GM13977 (cell line): ENCODE results near the gene CLDN7.
"Not testable (repeated sequence)": the region's sequence is repeated elsewhere in the genome, so short reads cannot be mapped to it uniquely, and the experiment has no call there.

Experiments
- DNase-seq: peaks from one replicate; pipeline ENCODE4 v3.0.0; 2012; ENCODE audit warnings: low spot score
- CTCF ChIP-seq: IDR thresholded peaks from 2 replicates; pipeline ENCODE4 v1.5.1; 2012; ENCODE audit warnings: mild to moderate bottlenecking, control low read depth; ENCODE audit not compliant: insufficient read depth; ENCODE audit errors: extremely low read depth, missing control alignments
- in situ Hi-C: fragments of 300-500 bp; cut with MboI; formaldehyde crosslinking; loops from one replicate; pipeline ENCODE4 v1.12.0; 2022; ENCODE audit warnings: low sequenced_read_pairs, low pct_unique_long_range_greater_than_20kb, mixed read lengths, inconsistent platforms; ENCODE audit not compliant: unreplicated experiment

Gene CLDN7

GRCh38 chr17:7249214-7249613, 13.1 kb downstream of the CLDN7 start:
- in situ Hi-C loops: no loop called here
- no peak for TF ChIP-seq CTCF
- DNase-seq: no peak

GRCh38 chr17:7248796-7249195, 13.5 kb downstream of the CLDN7 start:
- in situ Hi-C loops: no loop called here
- no peak for TF ChIP-seq CTCF
- no peak for DNase-seq

- DNase-seq: no peak
- no peak for TF ChIP-seq CTCF
- in situ Hi-C loops: no loop called here
Observed at GRCh38 chr17:7246779-7247178, 15.5 kb downstream of the CLDN7 start.

- in situ Hi-C loops, DNase-seq: not testable (repeated sequence)
Observed at GRCh38 chr17:7243838-7244237, 18.4 kb downstream of the CLDN7 start.

GRCh38 chr17:7243453-7243729, 18.9 kb downstream of the CLDN7 start:
- in situ Hi-C loops: no loop called here

GRCh38 chr17:7242717-7243452, 19.4 kb downstream of the CLDN7 start:
- peak; percentile 19 for TF ChIP-seq CTCF
- DNase-seq: peak; percentile 91
- in situ Hi-C loops: no loop called here

More at GRCh38 chr17:7243453-7243729, 18.9 kb downstream of the CLDN7 start:
- DNase-seq: no peak
- TF ChIP-seq CTCF: no peak

- in situ Hi-C loops: no loop called here
- peak; percentile 88 for DNase-seq
- no peak for TF ChIP-seq CTCF
Observed at GRCh38 chr17:7241783-7242716, 20.2 kb downstream of the CLDN7 start, which contains the start of gene GABARAP. Gene GABARAP, minus strand, starts transcription at chr17:7242449. Its CDS starts 119 bp downstream, at chr17:7242330.
